ENCODE measurements around the gene PCDHA6.
"Not testable (repeated sequence)": the region's sequence is repeated elsewhere in the genome, so short reads cannot be mapped to it uniquely, and the experiment has no call there.

The PCDHA6 gene

GRCh38 chr5:140842798-140843733 is 15.3 kb downstream of the PCDHA6 start:
- no peak for DNase-seq (ENCODE audit: low read depth)
- TF ChIP-seq, protein P1, sequence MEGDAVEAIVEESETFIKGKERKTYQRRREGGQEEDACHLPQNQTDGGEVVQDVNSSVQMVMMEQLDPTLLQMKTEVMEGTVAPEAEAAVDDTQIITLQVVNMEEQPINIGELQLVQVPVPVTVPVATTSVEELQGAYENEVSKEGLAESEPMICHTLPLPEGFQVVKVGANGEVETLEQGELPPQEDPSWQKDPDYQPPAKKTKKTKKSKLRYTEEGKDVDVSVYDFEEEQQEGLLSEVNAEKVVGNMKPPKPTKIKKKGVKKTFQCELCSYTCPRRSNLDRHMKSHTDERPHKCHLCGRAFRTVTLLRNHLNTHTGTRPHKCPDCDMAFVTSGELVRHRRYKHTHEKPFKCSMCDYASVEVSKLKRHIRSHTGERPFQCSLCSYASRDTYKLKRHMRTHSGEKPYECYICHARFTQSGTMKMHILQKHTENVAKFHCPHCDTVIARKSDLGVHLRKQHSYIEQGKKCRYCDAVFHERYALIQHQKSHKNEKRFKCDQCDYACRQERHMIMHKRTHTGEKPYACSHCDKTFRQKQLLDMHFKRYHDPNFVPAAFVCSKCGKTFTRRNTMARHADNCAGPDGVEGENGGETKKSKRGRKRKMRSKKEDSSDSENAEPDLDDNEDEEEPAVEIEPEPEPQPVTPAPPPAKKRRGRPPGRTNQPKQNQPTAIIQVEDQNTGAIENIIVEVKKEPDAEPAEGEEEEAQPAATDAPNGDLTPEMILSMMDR (IDR thresholded peaks at IDR 0.05; ENCODE audit: control insufficient read depth, extremely low read depth, insufficient read depth): no peak

GRCh38 chr5:140848139-140849102 is 20.7 kb downstream of the PCDHA6 start, which contains the start of gene PCDHA9:
PCDHA9 (plus strand) TSS chr5:140848382; CDS start chr5:140848496, 114 bp downstream.
- not testable (repeated sequence) for H3K4me3 ChIP-seq (ENCODE audit: low read depth, low read length)

More at GRCh38 chr5:140842798-140843733, 15.3 kb downstream of the PCDHA6 start:
- no peak overlapping the region for H3K4me3 ChIP-seq (ENCODE audit: low read depth, low read length)

DNA sequence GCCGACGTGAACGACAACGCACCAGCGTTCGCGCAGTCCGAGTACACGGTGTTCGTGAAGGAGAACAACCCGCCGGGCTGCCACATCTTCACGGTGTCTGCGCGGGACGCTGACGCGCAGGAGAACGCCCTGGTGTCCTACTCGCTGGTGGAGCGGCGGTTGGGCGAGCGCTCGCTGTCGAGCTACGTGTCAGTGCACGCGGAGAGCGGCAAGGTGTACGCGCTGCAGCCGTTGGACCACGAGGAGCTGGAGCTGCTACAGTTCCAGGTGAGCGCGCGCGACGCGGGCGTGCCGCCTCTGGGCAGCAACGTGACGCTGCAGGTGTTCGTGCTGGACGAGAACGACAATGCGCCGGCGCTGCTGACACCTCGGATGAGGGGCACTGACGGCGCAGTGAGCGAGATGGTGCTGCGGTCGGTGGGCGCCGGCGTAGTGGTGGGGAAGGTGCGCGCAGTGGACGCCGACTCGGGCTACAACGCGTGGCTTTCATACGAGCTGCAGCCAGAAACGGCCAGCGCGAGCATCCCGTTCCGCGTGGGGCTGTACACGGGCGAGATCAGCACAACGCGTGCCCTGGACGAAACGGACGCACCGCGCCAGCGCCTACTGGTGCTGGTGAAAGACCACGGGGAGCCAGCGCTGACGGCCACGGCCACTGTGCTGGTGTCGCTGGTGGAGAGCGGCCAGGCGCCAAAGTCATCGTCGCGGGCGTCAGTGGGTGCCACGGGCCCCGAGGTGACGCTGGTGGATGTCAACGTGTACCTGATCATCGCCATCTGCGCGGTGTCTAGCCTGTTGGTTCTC is 22.3 kb downstream of the PCDHA6 start:
- not testable (repeated sequence) for DNase-seq (ENCODE audit: low read depth); H3K4me3 ChIP-seq (ENCODE audit: low read depth, low read length)

More at GRCh38 chr5:140848139-140849102, 20.7 kb downstream of the PCDHA6 start, which contains the start of gene PCDHA9:
- DNase-seq (ENCODE audit: low read depth): not testable (repeated sequence)

DNA sequence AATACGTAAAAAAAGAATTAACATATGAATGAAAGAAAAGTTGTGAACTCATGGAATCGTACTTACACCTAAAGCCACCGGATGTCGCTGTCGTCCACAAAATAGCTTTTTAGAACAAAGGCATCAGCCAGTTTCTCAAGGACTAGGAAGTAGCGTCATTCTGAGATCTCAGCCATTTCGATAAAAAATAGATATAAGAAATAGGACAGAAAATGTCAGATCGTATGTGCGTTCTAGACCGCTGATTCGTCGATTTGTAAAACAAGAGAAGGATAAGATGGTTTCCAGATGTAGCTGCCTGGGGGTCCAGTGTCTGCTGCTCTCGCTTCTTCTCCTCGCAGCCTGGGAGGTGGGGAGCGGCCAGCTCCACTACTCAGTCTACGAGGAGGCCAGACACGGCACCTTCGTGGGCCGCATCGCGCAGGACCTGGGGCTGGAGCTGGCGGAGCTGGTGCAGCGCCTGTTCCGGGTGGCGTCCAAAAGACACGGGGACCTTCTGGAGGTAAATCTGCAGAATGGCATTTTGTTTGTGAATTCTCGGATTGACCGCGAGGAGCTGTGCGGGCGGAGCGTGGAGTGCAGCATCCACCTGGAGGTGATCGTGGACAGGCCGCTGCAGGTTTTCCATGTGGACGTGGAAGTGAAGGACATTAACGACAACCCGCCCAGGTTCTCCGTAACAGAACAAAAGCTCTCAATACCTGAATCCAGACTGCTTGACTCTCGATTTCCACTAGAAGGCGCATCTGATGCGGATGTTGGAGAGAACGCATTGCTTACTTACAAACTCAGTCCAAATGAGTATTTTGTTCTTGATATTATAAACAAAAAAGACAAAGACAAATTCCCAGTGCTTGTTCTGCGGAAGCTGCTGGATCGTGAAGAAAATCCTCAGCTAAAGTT is 28.3 kb downstream of the PCDHA6 start, which contains the start of gene PCDHA10:
Gene PCDHA10 (plus strand): TSS at position 126 of the 903 bp plus-strand sequence. CDS start 152 bp downstream, at position 278.
- H3K4me3 ChIP-seq (ENCODE audit: low read depth, low read length): no peak within 1 kb of the TSS
- TF ChIP-seq, protein P1 (IDR thresholded peaks at IDR 0.05; ENCODE audit: control insufficient read depth, extremely low read depth, insufficient read depth): 0 out of 2 replicates have a peak, but pooled peaks have one; percentile 27
- no peak for DNase-seq (ENCODE audit: low read depth)

GRCh38 chr5:140857177-140857986 is 29.6 kb downstream of the PCDHA6 start:
- no peak overlapping the region for H3K4me3 ChIP-seq (ENCODE audit: low read depth, low read length)
- TF ChIP-seq, protein P1 (IDR thresholded peaks at IDR 0.05; ENCODE audit: control insufficient read depth, extremely low read depth, insufficient read depth): no peak
- DNase-seq (ENCODE audit: low read depth): no peak

GRCh38 chr5:140857987-140858240 is 30.2 kb downstream of the PCDHA6 start:
- TF ChIP-seq, protein P1 (IDR thresholded peaks at IDR 0.05; ENCODE audit: control insufficient read depth, extremely low read depth, insufficient read depth): no peak
- DNase-seq (ENCODE audit: low read depth): no peak

More at GRCh38 chr5:140857987-140858240, 30.2 kb downstream of the PCDHA6 start:
- H3K4me3 ChIP-seq (ENCODE audit: low read depth, low read length): no peak overlapping the region

Measured in LNCaP clone FGC (cell line).